ENCODE results near the gene CEMIP. TPM values are rescaled to one million over a fixed set of nuclear protein-coding genes. Genes with fewer than 3 reads are reported as not detected.

CEMIP gene
- total RNA-seq, 1 experiment from 2014 or later, result 0.07 TPM

DNA sequence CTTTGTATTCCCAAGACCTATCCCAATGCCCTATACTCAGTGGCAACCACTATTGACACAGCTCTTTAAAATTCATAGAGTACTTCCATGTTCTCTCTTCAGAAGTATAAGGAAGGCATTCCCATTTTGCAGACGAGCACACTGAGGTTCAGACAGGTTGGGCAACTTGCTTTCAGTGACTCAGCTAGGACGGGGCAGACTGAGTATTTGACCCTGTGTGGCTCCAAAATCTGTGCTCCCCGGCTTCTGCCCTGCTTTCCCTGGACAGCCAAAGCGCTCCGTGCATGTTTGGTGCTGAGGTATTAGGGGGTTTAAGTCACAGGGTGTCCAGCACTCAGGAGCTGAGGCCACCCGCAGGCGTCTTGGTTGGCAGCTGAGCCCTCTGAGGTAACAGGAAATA lies 59.5 kb downstream of the CEMIP start:
- no peaks in the 10 kb centered on the region for H3K36me3 Mint-ChIP-seq (ENCODE audit: insufficient read depth, unreplicated experiment)
- no TSS peak for BruUV-seq (replicated peaks)
- H3K9me3 Mint-ChIP-seq (ENCODE audit: unreplicated experiment), result no peaks in the 10 kb centered on the region
- ChIA-PET CTCF (no interaction called here), POLR2A (no interaction called here)
- H3K27me3 Mint-ChIP-seq (ENCODE audit: insufficient read depth, unreplicated experiment), result peaks cover 3% of the 10 kb centered on the region
- Histone ChIP-seq H3K36me3 (ENCODE audit: control insufficient read depth, insufficient read depth, low read length) (no peaks in the 10 kb centered on the region), H3K27me3 (replicated peaks; ENCODE audit: control insufficient read depth, insufficient read depth, low read length) (no peaks in the 10 kb centered on the region), H3K4me3 (ENCODE audit: low read depth, low read length) (no peak overlapping the region), H3K4me1 (no peaks in the 10 kb centered on the region), H3K9me3 (no peaks in the 10 kb centered on the region)
- intact Hi-C loops (cut with micrococcal nuclease; ENCODE audit: unreplicated experiment), result no loop called here
- no peak overlapping the region for H3K4me3 Mint-ChIP-seq (ENCODE audit: unreplicated experiment)
- TF ChIP-seq, protein P1, sequence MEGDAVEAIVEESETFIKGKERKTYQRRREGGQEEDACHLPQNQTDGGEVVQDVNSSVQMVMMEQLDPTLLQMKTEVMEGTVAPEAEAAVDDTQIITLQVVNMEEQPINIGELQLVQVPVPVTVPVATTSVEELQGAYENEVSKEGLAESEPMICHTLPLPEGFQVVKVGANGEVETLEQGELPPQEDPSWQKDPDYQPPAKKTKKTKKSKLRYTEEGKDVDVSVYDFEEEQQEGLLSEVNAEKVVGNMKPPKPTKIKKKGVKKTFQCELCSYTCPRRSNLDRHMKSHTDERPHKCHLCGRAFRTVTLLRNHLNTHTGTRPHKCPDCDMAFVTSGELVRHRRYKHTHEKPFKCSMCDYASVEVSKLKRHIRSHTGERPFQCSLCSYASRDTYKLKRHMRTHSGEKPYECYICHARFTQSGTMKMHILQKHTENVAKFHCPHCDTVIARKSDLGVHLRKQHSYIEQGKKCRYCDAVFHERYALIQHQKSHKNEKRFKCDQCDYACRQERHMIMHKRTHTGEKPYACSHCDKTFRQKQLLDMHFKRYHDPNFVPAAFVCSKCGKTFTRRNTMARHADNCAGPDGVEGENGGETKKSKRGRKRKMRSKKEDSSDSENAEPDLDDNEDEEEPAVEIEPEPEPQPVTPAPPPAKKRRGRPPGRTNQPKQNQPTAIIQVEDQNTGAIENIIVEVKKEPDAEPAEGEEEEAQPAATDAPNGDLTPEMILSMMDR (IDR thresholded peaks at IDR 0.05; ENCODE audit: insufficient read depth in 1 of 2, low read depth in 1 of 2, low read length in 1 of 2, severe bottlenecking in 1 of 2, unreplicated experiment in 1 of 2), result no peak
- no peak overlapping the region for H3K27ac Mint-ChIP-seq (ENCODE audit: unreplicated experiment)
- peaks cover 8% of the 10 kb centered on the region for H3K4me1 Mint-ChIP-seq (ENCODE audit: low read depth, unreplicated experiment)
- DNase-seq, result no peak

DNA sequence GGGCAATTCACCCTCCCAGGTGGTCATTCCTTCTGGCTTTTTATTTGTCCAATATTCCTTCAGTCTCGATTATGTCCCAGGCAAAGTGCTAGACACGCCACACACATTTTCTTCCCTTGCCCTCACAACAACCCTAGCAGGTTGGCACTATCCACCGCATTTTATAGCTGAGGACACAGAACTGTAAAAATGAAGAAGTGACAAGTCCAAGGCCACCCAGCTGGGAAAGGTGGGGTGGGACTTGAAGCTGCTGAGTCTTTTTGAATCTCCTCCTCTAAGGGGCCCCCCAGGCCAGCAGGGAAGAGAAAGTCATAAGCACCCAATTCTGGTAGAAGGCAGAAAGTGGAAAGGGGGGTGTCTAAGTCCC lies 60.6 kb downstream of the CEMIP start:
- H3K9me3 Mint-ChIP-seq (ENCODE audit: unreplicated experiment), result no peaks in the 10 kb centered on the region
- Histone ChIP-seq H3K4me1 (no peaks in the 10 kb centered on the region), H3K36me3 (ENCODE audit: control insufficient read depth, insufficient read depth, low read length) (no peaks in the 10 kb centered on the region), H3K9me3 (no peaks in the 10 kb centered on the region), H3K4me3 (ENCODE audit: low read depth, low read length) (no peak overlapping the region), H3K27me3 (replicated peaks; ENCODE audit: control insufficient read depth, insufficient read depth, low read length) (no peaks in the 10 kb centered on the region)
- POLR2A ChIA-PET, result no interaction called here
- CTCF ChIA-PET, result no interaction called here
- DNase-seq, result no peak
- peaks cover 8% of the 10 kb centered on the region for H3K4me1 Mint-ChIP-seq (ENCODE audit: low read depth, unreplicated experiment)
- TF ChIP-seq, protein P1 (IDR thresholded peaks at IDR 0.05; ENCODE audit: insufficient read depth in 1 of 2, low read depth in 1 of 2, low read length in 1 of 2, severe bottlenecking in 1 of 2, unreplicated experiment in 1 of 2), result no peak
- intact Hi-C loops (cut with micrococcal nuclease; ENCODE audit: unreplicated experiment), result no loop called here
- no peaks in the 10 kb centered on the region for H3K36me3 Mint-ChIP-seq (ENCODE audit: insufficient read depth, unreplicated experiment)
- no TSS peak for BruUV-seq (replicated peaks)
- H3K27ac Mint-ChIP-seq (ENCODE audit: unreplicated experiment), result no peak overlapping the region
- H3K4me3 Mint-ChIP-seq (ENCODE audit: unreplicated experiment), result no peak overlapping the region
- H3K27me3 Mint-ChIP-seq (ENCODE audit: insufficient read depth, unreplicated experiment), result peaks cover 3% of the 10 kb centered on the region

DNA sequence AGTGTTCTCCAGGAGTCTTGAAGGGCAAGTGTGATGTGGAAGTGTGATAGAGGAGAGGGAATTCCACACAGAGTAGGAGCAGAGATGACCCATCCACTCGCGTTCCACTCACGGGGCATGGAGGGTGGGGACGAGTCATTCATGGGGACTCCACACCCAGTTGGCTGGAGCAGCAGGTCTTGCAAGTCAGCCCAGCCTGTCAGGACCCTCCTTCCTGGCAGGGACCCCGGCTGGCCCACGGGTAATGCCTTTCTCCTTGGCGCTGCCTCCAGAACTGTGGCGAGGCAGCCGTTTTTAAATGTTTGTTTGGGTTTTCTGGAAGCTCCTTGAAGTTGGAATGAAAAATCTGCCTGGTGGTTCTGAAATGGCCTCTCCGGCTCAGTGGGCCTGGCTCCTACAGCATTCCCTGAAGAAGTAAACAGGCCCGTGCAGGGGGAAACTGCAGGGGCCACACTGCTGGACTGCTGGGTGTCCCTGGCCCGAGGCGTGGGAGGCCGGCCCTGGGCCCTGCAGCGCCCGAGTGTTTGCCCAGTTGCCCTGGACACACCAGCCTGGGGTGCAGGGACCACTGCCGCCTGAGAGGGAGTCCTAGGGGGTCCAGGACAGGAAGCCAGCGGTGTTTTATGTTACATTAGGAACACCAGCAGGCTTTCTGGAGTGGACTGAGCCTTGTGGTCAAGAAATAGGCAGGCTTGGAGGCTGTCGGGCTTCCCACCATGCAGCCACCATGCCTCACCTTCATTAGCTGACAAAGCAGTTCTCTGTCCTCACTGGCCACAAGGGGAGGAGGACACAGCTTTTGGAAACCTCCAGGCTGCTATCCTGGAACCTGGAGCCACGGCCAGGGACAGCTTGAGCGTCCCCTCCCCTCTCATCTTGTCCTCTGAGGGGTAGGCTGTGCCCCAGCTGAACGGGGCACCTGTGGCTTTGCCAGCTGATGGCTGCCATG lies 61.3 kb downstream of the CEMIP start:
- no peak overlapping the region for H3K4me3 ChIP-seq (ENCODE audit: low read depth, low read length)
- H3K4me1 ChIP-seq, result no peaks in the 10 kb centered on the region
- H3K4me1 Mint-ChIP-seq (ENCODE audit: low read depth, unreplicated experiment), result peaks cover 8% of the 10 kb centered on the region
- intact Hi-C loops (cut with micrococcal nuclease; ENCODE audit: unreplicated experiment), result no loop called here
- ChIA-PET POLR2A (no interaction called here), CTCF (no interaction called here)
- DNase-seq, result no peak
- TF ChIP-seq, protein P1 (IDR thresholded peaks at IDR 0.05; ENCODE audit: insufficient read depth in 1 of 2, low read depth in 1 of 2, low read length in 1 of 2, severe bottlenecking in 1 of 2, unreplicated experiment in 1 of 2), result no peak
- no peaks in the 10 kb centered on the region for H3K36me3 Mint-ChIP-seq (ENCODE audit: insufficient read depth, unreplicated experiment)
- peaks cover 3% of the 10 kb centered on the region for H3K27me3 Mint-ChIP-seq (ENCODE audit: insufficient read depth, unreplicated experiment)
- no peaks in the 10 kb centered on the region for H3K9me3 ChIP-seq
- no peaks in the 10 kb centered on the region for H3K36me3 ChIP-seq (ENCODE audit: control insufficient read depth, insufficient read depth, low read length)
- no peaks in the 10 kb centered on the region for H3K9me3 Mint-ChIP-seq (ENCODE audit: unreplicated experiment)
- H3K27ac Mint-ChIP-seq (ENCODE audit: unreplicated experiment), result no peak overlapping the region
- no TSS peak for BruUV-seq (replicated peaks)
- no peak overlapping the region for H3K4me3 Mint-ChIP-seq (ENCODE audit: unreplicated experiment)
- H3K27me3 ChIP-seq (replicated peaks; ENCODE audit: control insufficient read depth, insufficient read depth, low read length), result no peaks in the 10 kb centered on the region
